SK-N-MC (cell line): Measurements from ENCODE around the gene TMEM37.

ENCODE experiments used
- DNase-seq: peaks from one replicate; pipeline ENCODE4 v3.0.0-alpha.2; 2011; ENCODE audit warnings: low read depth, low spot score
- H3K27ac ChIP-seq: fragments of 200-600 bp; sonication (generic); 2 replicates; pipeline ENCODE4 v1.5.1; 2016; ENCODE audit warnings: mixed run types
- H3K36me3 ChIP-seq: fragments of 200-600 bp; sonication (generic); 2 replicates; pipeline ENCODE4 v1.6.1; 2017; ENCODE audit warnings: antibody characterized with exemption, low read length, mixed read lengths; ENCODE audit not compliant: insufficient read depth
- H3K4me3 ChIP-seq: fragments of 200-600 bp; sonication (generic); 2 replicates; pipeline ENCODE4 v1.5.1; 2016
- H3K9ac ChIP-seq: fragments of 200-600 bp; sonication (generic); 2 replicates; pipeline ENCODE4 v1.8.0; 2017; ENCODE audit warnings: mixed run types, mixed read lengths; ENCODE audit not compliant: insufficient read length
- H3K9me3 ChIP-seq: fragments of 200-600 bp; sonication (generic); 2 replicates; pipeline ENCODE4 v1.6.1; 2017; ENCODE audit warnings: low read depth, mild to moderate bottlenecking, antibody characterized with exemption, low read length, moderate library complexity, mixed read lengths
- EZH2 ChIP-seq: fragments of 200-600 bp; sonication (generic); IDR thresholded peaks from one replicate; pipeline ENCODE4 v1.6.1; 2017; ENCODE audit warnings: antibody characterized with exemption
- FOXP2 ChIP-seq: optimal IDR thresholded peaks from 2 replicates; pipeline ENCODE3; 2011; ENCODE audit warnings: mild to moderate bottlenecking, moderate library complexity; ENCODE audit not compliant: insufficient read depth; ENCODE audit errors: extremely low read length, control extremely low read depth
- POLR2AphosphoS5 ChIP-seq: IDR thresholded peaks from 2 replicates; pipeline ENCODE4 v1.6.1; 2012; ENCODE audit warnings: mild to moderate bottlenecking, low read depth, low read length, borderline replicate concordance

TMEM37 gene

DNA sequence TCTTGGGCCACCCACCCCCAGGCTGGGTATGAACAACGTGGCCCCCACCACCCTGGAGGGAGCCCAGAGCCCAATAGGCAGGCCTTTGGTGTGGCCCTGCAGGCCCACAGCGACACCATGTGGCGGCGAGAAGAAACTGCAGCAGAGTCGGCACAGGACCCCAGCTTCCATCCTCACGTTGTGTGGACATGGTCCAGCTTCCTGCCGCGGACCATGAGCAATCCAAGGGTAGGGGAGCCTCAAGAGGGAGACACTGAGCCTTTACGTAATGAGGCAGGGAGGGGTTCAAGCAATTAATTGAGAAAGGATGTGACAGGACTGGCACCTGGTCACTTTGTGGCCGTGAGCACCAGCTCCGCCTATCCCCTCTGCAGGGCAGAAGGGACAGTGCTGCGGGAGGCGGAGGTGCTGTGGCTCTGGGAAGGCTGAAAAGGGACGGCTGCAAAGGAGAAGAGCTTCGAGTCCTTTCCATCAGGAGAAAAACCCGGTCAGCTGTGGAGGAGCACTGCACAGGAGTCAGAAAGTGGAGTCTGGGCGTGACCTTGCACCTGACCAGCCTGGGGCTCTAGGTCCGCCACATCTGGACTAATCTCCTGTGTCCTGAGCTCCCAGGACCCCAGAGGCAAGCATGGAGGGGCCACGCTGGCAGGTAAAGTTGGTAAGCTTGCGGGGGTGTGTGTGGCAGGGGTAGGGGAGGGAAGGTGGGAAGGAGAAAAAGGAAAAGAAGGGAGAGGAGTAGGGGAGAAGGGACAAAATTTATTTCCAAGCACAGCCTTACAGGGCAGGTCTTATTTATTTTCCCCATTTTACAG lies 44.9 kb downstream of the TMEM37 start:
- TF ChIP-seq FOXP2 (no peak), EZH2 (no peak), POLR2AphosphoS5 (no peak)
- Histone ChIP-seq H3K36me3 (no peaks in the 10 kb centered on the region), H3K9me3 (no peaks in the 10 kb centered on the region), H3K27ac (no peak overlapping the region), H3K4me3 (no peak overlapping the region), H3K9ac (no peak overlapping the region)
- DNase-seq, result no peak

DNA sequence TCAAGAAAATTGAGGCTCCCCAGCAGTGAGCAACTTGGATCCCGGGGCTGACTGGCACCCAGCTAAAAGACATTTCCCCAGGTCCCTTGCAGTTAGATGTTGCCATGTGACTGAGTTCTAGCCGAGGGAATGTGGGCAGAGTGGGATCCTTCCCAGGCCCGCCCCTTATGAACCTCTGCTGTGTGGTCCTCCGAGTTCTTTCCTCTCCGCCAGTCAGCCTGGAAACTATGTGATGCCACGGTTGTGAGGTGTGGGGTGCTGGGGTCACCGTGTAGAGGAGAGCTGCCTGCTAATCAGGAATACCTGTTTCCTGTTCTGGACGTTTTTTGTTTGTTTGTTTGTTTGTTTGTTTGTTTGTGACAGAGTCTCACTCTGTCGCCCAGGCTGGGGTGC lies 45.5 kb downstream of the TMEM37 start:
- H3K9ac ChIP-seq, result no peak overlapping the region
- no peak overlapping the region for H3K27ac ChIP-seq
- DNase-seq, result no peak
- TF ChIP-seq EZH2 (no peak), POLR2AphosphoS5 (no peak)
- H3K36me3 ChIP-seq, result no peaks in the 10 kb centered on the region
- no peak overlapping the region for H3K4me3 ChIP-seq
- H3K9me3 ChIP-seq, result no peaks in the 10 kb centered on the region

DNA sequence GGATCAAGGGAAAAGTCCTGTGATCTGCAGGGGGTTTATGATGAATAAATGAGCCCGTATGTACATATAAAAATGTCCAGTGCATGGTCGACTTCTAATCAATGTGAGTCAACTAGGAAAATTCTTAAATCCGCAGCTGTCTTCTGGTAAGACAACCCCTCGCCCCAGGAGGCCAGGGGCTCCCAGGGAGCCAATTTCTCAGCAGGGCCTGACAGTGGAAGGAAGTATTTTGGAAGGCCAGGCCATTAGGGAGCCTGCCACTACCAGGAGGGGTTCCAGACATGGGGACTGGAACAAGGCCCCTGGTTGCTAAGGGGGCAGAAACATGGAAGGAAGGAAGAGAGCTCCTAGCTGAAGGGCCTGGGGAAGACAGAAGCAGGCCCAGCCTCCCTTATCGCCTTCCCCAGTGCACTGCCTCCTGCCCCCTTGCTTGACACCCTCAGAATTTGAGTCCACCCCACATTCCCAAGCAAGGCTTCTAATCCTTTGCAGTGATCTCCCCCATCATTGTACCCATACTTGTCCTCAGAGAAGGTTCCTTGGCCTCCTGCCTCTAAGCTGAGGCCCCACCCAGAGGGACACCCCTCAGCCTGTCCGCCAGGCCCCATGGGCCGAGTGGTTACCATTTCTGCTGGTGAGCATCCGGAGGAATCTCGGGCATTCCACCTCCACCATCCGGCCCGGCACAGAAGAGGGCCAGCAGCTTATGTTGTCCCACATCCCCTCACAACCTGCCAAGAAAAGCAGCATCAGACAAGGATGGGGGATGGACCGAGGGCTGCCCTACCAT lies 46.7 kb downstream of the TMEM37 start:
- no peak for DNase-seq
- TF ChIP-seq EZH2 (no peak), FOXP2 (no peak), POLR2AphosphoS5 (no peak)
- Histone ChIP-seq H3K27ac (no peak overlapping the region), H3K36me3 (no peaks in the 10 kb centered on the region), H3K4me3 (no peak overlapping the region), H3K9me3 (no peaks in the 10 kb centered on the region), H3K9ac (no peak overlapping the region)

DNA sequence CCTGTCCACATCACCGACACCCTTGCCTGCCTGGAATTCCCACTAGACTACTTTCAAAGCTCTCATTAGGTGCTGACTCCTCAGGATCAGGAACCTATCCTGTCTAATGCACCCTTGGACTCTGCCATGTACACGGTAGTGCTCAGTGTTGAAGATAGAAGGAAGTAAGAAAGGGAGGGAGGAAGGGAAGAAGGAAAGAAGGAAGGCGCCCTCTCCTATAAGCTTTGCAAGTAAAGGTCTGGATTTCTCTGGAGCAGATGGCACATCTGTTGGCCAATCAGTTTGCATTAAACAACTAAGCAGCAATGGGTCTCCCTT lies 47.3 kb downstream of the TMEM37 start:
- Histone ChIP-seq H3K9ac (no peak overlapping the region), H3K36me3 (no peaks in the 10 kb centered on the region), H3K9me3 (no peaks in the 10 kb centered on the region), H3K4me3 (no peak overlapping the region), H3K27ac (no peak overlapping the region)
- no peak for DNase-seq
- TF ChIP-seq FOXP2 (no peak), POLR2AphosphoS5 (no peak), EZH2 (no peak)

DNA sequence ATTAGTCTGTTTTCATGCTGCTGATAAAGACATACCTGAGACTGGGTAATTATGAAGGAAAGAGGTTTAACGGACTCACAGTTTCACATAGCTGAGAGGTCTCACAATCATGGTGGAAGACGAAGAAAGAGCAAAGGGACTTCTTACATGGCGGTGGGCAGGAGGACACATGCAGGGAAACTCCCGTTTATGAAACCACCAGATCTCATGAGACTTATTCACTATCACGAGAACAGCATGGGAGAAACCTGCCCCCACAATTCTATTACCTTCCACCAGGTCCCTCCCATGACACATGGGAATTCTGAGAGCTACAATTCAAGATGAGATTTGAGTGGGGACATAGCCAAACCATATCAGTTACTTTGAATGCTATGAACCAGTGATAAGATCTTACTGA lies 48.5 kb downstream of the TMEM37 start:
- no peak overlapping the region for H3K27ac ChIP-seq
- no peaks in the 10 kb centered on the region for H3K36me3 ChIP-seq
- DNase-seq, result no peak
- no peak for TF ChIP-seq FOXP2
- TF ChIP-seq POLR2AphosphoS5, result no peak
- no peak for TF ChIP-seq EZH2
- no peaks in the 10 kb centered on the region for H3K9me3 ChIP-seq
- no peak overlapping the region for H3K4me3 ChIP-seq
- no peak overlapping the region for H3K9ac ChIP-seq

DNA sequence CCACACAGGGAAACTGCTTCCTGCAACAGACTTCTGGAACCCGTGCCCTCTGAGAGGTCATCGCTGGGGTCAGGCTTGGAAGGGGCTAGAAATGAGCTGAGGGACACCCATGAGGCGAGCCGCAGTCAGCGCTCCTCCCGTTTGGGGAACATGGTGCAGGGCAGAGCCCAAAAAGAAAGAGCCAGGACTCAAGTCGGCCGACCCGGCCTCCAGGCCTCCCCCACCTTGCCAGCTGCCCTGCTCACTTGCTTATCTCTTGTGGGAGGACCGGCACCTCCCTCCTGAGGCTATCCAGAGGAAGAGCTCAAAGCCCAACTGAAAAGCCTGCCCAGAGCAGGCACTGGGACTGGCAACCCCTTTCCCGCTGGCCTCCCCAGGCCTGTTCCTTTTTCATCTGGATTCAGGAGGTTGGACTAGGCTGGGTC lies 49.1 kb downstream of the TMEM37 start:
- no peaks in the 10 kb centered on the region for H3K9me3 ChIP-seq
- H3K9ac ChIP-seq, result no peak overlapping the region
- H3K36me3 ChIP-seq, result no peaks in the 10 kb centered on the region
- no peak for DNase-seq
- H3K27ac ChIP-seq, result no peak overlapping the region
- TF ChIP-seq POLR2AphosphoS5, result no peak
- no peak for TF ChIP-seq FOXP2
- TF ChIP-seq EZH2, result no peak
- no peak overlapping the region for H3K4me3 ChIP-seq

DNA sequence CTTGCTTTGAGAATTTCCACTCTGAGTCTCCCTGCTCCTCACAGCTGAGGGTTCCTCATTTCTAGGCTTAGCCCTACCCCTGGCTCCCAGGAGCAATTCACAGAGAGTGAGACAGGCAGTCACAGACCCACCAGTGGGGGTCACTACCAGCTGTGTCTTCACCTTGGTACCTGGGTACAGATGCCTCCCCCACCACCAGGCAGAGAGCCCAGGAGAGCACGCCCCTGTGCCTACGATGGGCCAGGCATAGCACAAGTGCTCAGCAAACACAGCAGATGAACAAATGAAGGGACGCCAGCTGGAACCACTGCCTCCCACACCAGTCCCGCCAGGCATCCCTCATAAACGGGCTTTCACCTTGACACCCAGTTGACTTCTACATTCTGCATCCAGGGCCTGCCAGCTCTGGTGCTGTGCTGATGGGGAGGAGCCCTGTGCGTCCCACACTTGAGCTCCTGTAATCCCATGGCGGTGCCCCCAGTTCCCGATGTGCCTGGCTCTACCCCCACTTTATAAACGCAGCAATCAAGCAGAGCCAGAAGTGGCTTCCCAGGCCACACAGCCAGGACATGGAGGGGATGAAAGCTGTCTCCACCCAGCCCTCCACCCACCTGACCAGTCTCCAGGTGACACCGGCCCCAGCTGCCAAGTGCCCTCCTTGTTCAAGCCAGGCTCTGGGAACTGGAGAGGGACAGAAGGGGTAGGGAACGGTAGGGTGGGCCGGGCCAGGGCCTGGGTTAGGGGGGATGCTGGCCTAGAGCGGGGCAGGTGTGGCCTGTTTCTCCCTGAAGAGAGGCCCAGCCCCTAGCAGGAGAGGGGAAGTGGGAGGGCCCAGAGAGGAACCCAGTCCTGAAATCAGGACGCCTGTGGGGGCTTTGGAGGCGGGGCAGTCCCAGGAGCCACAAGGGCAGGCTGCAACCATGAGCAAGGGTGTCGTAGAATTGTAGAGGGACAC lies 50.1 kb downstream of the TMEM37 start:
- no peaks in the 10 kb centered on the region for H3K36me3 ChIP-seq
- no peak overlapping the region for H3K27ac ChIP-seq
- no peak for DNase-seq
- no peaks in the 10 kb centered on the region for H3K9me3 ChIP-seq
- TF ChIP-seq FOXP2, result no peak
- TF ChIP-seq POLR2AphosphoS5, result no peak
- TF ChIP-seq EZH2, result no peak
- H3K4me3 ChIP-seq, result no peak overlapping the region
- no peak overlapping the region for H3K9ac ChIP-seq

DNA sequence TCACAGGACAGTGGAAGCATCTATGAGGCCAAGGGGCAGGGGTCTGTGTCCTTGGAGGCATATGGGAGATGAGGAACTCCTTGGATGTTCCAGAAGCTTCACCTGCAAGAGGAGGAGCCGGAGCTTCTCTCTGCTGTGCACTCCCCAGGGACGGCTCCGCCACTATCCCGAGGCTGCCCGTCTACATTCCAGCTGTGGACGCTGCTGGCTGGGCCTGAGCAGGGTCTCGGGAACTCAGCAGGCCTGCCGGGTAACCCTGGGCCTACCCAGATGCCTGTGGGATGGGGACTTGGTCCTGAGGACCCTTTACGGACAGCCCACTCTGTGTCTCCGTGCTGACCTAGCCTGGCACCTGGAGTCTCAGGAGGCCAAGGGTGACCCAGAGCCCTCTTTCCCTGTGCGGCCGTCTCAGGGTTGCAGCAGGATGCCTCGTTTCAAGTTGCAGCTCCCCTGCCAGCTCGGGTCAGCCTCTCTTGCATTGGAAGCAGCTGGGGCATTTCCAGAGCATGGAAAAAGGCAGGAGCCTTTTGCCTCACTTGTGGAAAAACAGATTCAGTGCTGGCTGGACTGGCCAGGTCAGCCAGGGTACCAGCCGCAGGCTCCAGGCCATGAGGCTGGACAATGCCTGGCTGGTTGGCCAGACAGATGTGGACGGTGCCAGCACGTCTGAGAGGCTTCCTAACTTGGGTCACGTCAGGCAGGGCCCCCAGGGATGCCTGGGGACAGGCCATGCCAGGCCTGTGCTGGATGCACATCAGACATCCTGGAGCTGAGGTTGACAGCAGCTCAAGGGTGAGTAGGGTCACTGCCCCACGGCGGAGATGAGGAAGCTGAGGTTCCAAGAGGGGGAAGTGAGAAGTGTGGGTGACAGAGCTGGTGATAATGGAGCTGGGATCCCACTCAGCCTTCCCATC lies 51.1 kb downstream of the TMEM37 start:
- Histone ChIP-seq H3K27ac (no peak overlapping the region), H3K36me3 (no peaks in the 10 kb centered on the region), H3K4me3 (no peak overlapping the region), H3K9ac (no peak overlapping the region), H3K9me3 (no peaks in the 10 kb centered on the region)
- DNase-seq, result no peak
- TF ChIP-seq FOXP2 (no peak), EZH2 (no peak), POLR2AphosphoS5 (no peak)
